Measurements from ENCODE around the gene GIMAP7.

GRCh38 chr7:150562919-150563318 lies 48.2 kb downstream of the GIMAP7 start:
- TF ChIP-seq LEF1 (IDR thresholded peaks at IDR 0.05; ENCODE audit: borderline replicate concordance) (no peak), SUZ12 (IDR thresholded peaks at IDR 0.05) (no peak), FOXM1 (IDR thresholded peaks at IDR 0.05; ENCODE audit: borderline replicate concordance) (no peak), SP1 (IDR thresholded peaks at IDR 0.05) (no peak), NFRKB (IDR thresholded peaks at IDR 0.05) (no peak), ARNT (IDR thresholded peaks at IDR 0.05) (no peak), PKNOX1 (IDR thresholded peaks at IDR 0.05) (no peak), BHLHE40 (IDR thresholded peaks at IDR 0.05; ENCODE audit: borderline replicate concordance) (no peak), HDGF (IDR thresholded peaks at IDR 0.05; ENCODE audit: borderline replicate concordance) (no peak)

All from HEK293T (cell line).